ENCODE results near the gene P2RX6. TPM values are rescaled to one million over a fixed set of nuclear protein-coding genes. Genes with fewer than 3 reads are reported as not detected.

Gene P2RX6
- polyA plus RNA-seq, 1 of the 3 experiments (the other 2 are of a cell fraction) = 7.1 TPM

DNA sequence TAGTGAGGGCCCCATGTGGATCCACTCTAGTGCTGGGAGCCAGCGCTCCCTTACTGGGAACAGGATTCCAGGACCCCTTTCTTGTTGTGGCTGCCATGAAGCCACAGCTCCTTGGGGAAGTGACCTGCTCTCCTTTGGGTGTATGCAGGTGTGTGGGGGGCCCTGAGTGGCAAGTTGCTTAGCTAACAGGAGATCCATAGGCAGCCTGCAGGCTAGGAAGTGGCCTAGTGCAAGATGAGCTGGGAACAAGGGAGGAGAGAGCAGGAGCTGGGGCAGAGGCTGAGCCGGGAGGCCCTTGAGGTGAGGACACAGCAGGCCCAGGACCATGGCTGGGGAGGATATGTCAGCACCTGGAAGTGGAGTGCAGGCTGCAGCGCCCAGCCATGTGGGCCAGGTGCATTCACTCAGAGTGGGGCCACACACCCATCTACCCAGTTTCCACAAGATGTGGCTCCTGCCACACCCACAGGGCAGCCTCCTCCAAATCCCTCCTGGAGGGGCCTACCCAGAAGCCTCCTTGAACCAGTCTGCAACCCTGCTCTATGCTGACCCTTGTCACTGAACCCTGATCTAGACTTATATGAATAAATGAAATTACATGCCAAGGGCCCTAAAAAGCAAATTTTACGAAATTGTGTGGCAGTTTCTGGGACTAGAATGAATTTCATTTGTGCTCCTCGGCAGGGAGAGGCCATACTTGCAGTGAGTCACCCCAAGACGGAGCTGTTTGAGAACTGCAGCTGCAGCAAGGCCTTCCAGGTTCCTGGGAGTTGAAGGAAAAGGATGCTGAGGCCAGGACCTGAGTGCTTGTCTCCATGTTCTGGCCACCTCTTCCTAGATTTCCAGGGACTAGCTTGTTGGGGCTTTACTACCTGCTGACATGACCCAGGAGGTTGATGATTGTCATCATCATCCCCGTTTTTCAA is 16.3 kb upstream of the P2RX6 start:
- WGBS (ENCODE audit: low lambda C conversion rate) = 72% methylated on average over 4 of the region's 7 CpGs
- Histone ChIP-seq H3K4me1 (ENCODE audit: control insufficient read depth in 1 of 2, insufficient read depth in 2 of 2, low read depth in 1 of 2, low read length in 1 of 2) (peaks cover 12 to 34% of the 10 kb centered on the region in 2 experiments; a peak in 3 of 4 replicates), H3K9ac (no peak overlapping the region), H3K4me2 (no peak overlapping the region), H3K27me3 (ENCODE audit: insufficient read depth) (no peaks in the 10 kb centered on the region), H3K9me3 (no peaks in the 10 kb centered on the region), H3K27ac (ENCODE audit: low read depth in 2 of 2, low read length in 1 of 2) (no peak overlapping the region), H3K4me3 (ENCODE audit: low read depth in 2 of 2, low read length in 1 of 2) (no peak overlapping the region), H3K79me2 (ENCODE audit: insufficient read depth) (peaks cover 33% of the 10 kb centered on the region), H4K20me1 (ENCODE audit: insufficient read depth) (0 out of 2 replicates have a peak, but pooled peaks cover 5% of the 10 kb centered on the region), H3K36me3 (replicated peaks in 1 of 2; ENCODE audit: control insufficient read depth in 1 of 2, insufficient read depth in 2 of 2, low read length in 1 of 2) (peaks cover 7 to 39% of the 10 kb centered on the region in 2 experiments), H3F3A (replicated peaks; ENCODE audit: insufficient read depth) (peaks cover 16% of the 10 kb centered on the region), H3K9me2 (no peaks in the 10 kb centered on the region), H2AFZ (ENCODE audit: low read depth) (no peak overlapping the region)
- POLR2A ChIA-PET = interaction anchor here (0.7 to 3.3 kb wide), 3 partner anchors 8 to 33 kb away, joined by 3 to 18 read pairs (median 12); partner anchors contain the start of gene LZTR1
- DNase-seq = no peak
- 0 out of 2 replicates have a peak, but pooled peaks have one; percentile 29 for TF ChIP-seq ELF1 (IDR thresholded peaks at IDR 0.05)
- TF ChIP-seq EZH2phosphoT487 (IDR thresholded peaks at IDR 0.05; ENCODE audit: borderline replicate concordance, low read depth) = no peak
- CTCF ChIA-PET = interaction anchor here (0.9 to 2.7 kb wide), 2 partner anchors 104 to 195 kb away, joined by 4 to 11 read pairs; no protein-coding TSS in a partner anchor

DNA sequence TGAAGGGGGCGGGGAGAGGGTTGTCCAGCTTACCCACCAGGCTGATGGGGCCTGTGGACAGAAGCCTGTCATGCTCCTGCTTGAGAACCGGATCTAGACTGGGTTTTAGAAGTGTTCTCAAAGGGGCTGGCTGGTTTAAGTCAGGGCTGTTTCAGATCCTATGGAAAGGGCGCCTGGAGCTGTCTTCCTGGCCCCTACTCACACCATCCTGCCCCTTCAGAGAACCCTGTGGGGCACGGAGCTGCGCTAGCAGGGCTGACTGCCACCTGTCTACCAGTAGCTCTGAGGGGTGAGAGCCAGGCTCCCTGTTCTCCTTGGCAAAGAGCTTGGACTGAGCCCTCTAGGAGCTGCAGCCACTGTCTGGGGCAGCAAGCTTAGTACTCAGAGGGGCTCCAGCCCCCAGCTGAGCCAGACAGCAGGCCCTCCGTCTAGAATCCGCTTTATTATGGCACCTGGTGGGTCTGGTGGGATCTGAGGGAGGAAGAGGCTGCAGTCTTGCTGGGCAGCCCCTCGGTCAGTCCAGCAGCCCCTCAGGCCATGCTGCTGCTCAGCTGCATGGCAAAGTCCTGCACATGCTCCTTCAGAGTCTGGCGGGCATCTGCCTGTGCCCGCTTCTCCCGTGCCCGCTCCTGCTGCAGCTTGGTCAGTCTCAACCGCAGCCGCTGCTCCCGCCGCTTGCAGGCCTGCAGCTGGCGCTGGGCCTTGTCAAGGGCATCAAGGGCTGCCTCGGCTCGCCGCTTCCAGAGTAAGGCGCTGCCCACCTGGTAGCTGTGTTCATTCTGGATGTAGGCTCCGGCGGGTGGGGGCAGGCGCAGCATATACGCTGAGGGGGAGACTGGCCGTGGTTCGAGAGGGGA is 15.4 kb upstream of the P2RX6 start:
- no peak overlapping the region; a peak in 1 of 4 replicates for H3K27ac ChIP-seq (ENCODE audit: low read depth in 2 of 2, low read length in 1 of 2)
- ChIA-PET CTCF (interaction anchor here (0.9 to 2.7 kb wide), 3 partner anchors 103 to 196 kb away, joined by 4 to 13 read pairs (median 11); no protein-coding TSS in a partner anchor), POLR2A (interaction anchor here (0.7 to 3.3 kb wide), 3 partner anchors 9 to 32 kb away, joined by 3 to 18 read pairs (median 12); partner anchors contain the start of gene LZTR1)
- H3K9me3 ChIP-seq = no peaks in the 10 kb centered on the region
- H3F3A ChIP-seq (replicated peaks; ENCODE audit: insufficient read depth) = peaks cover 16% of the 10 kb centered on the region
- H3K9me2 ChIP-seq = no peaks in the 10 kb centered on the region
- 0 out of 2 replicates have a peak, but pooled peaks cover 5% of the 10 kb centered on the region for H4K20me1 ChIP-seq (ENCODE audit: insufficient read depth)
- H3K79me2 ChIP-seq (ENCODE audit: insufficient read depth) = peaks cover 37% of the 10 kb centered on the region
- peaks cover 12 to 37% of the 10 kb centered on the region in 2 experiments; a peak in 3 of 4 replicates for H3K4me1 ChIP-seq (ENCODE audit: control insufficient read depth in 1 of 2, insufficient read depth in 2 of 2, low read depth in 1 of 2, low read length in 1 of 2)
- peak overlapping the region; percentile 98; the same call in 1 of the 2 replicates for H3K9ac ChIP-seq
- H3K36me3 ChIP-seq (replicated peaks in 1 of 2; ENCODE audit: control insufficient read depth in 1 of 2, insufficient read depth in 2 of 2, low read length in 1 of 2) = peaks cover 7 to 35% of the 10 kb centered on the region in 2 experiments
- DNase-seq = no peak
- peak overlapping the region; percentile 95; the same call in 1 of the 2 replicates for H3K4me2 ChIP-seq
- TF ChIP-seq RAD21 (IDR thresholded peaks at IDR 0.05; ENCODE audit: low read length) = no peak
- TF ChIP-seq POLR2AphosphoS5 (IDR thresholded peaks at IDR 0.05; ENCODE audit: low read depth, low read length) = peak; percentile 52; the same call in 1 of the 2 replicates
- H2AFZ ChIP-seq (ENCODE audit: low read depth) = no peak overlapping the region
- H3K27me3 ChIP-seq (ENCODE audit: insufficient read depth) = no peaks in the 10 kb centered on the region
- H3K4me3 ChIP-seq (ENCODE audit: low read depth in 2 of 2, low read length in 1 of 2) = peak overlapping the region in 1 of 2 experiments; percentile 82; a peak in 1 of 4 replicates
- WGBS (ENCODE audit: low lambda C conversion rate) = 89% methylated on average over 16 of the region's 27 CpGs

All from SK-N-SH (cell line).